HG03457 (cell line): ENCODE data around the gene WSCD2.

ENCODE experiments used
- ATAC-seq: cut with Tn5 transposase; IDR thresholded peaks from one replicate; pipeline ENCODE4 v1.9.1; 2021; ENCODE audit warnings: moderate number of reproducible peaks; ENCODE audit not compliant: unreplicated experiment

The WSCD2 gene

GRCh38 chr12:108260039-108260438 is 131.0 kb downstream of the WSCD2 start:
- no peak for ATAC-seq

GRCh38 chr12:108260969-108261368 is 131.9 kb downstream of the WSCD2 start:
- no peak for ATAC-seq

- ATAC-seq = no peak
Observed at GRCh38 chr12:108265505-108265904, 136.4 kb downstream of the WSCD2 start.

GRCh38 chr12:108266131-108266530 is 137.0 kb downstream of the WSCD2 start:
- no peak for ATAC-seq

- ATAC-seq = no peak
Observed at GRCh38 chr12:108267450-108267849, 138.4 kb downstream of the WSCD2 start.

GRCh38 chr12:108268397-108268796 is 139.3 kb downstream of the WSCD2 start:
- ATAC-seq = no peak

- ATAC-seq = no peak
Observed at GRCh38 chr12:108269224-108269623, 140.1 kb downstream of the WSCD2 start.

- ATAC-seq = no peak
Observed at GRCh38 chr12:108270035-108270848, 141.2 kb downstream of the WSCD2 start.

GRCh38 chr12:108270849-108271143 is 141.7 kb downstream of the WSCD2 start:
- ATAC-seq = no peak

GRCh38 chr12:108271951-108272872 is 143.1 kb downstream of the WSCD2 start:
- no peak for ATAC-seq

- ATAC-seq = no peak
Observed at GRCh38 chr12:108273217-108273616, 144.1 kb downstream of the WSCD2 start.

GRCh38 chr12:108277613-108278012 is 148.5 kb downstream of the WSCD2 start:
- no peak for ATAC-seq

- no peak for ATAC-seq
Observed at GRCh38 chr12:108282160-108282559, 153.1 kb downstream of the WSCD2 start.

- ATAC-seq = no peak
Observed at GRCh38 chr12:108282676-108283075, 153.6 kb downstream of the WSCD2 start.

- no peak for ATAC-seq
Observed at GRCh38 chr12:108284163-108284562, 155.1 kb downstream of the WSCD2 start.

GRCh38 chr12:108285016-108285415 is 155.9 kb downstream of the WSCD2 start:
- ATAC-seq = no peak

- no peak for ATAC-seq
Observed at GRCh38 chr12:108287227-108287626, 158.1 kb downstream of the WSCD2 start.

GRCh38 chr12:108289350-108290161 is 160.5 kb downstream of the WSCD2 start:
- ATAC-seq = no peak

GRCh38 chr12:108295641-108296040 is 166.6 kb downstream of the WSCD2 start:
- ATAC-seq = no peak

GRCh38 chr12:108296945-108297344 is 167.9 kb downstream of the WSCD2 start:
- no peak for ATAC-seq

- ATAC-seq = no peak
Observed at GRCh38 chr12:108297424-108297823, 168.3 kb downstream of the WSCD2 start.
